ENCODE results near the gene HLA-DMA.

The HLA-DMA gene

DNA sequence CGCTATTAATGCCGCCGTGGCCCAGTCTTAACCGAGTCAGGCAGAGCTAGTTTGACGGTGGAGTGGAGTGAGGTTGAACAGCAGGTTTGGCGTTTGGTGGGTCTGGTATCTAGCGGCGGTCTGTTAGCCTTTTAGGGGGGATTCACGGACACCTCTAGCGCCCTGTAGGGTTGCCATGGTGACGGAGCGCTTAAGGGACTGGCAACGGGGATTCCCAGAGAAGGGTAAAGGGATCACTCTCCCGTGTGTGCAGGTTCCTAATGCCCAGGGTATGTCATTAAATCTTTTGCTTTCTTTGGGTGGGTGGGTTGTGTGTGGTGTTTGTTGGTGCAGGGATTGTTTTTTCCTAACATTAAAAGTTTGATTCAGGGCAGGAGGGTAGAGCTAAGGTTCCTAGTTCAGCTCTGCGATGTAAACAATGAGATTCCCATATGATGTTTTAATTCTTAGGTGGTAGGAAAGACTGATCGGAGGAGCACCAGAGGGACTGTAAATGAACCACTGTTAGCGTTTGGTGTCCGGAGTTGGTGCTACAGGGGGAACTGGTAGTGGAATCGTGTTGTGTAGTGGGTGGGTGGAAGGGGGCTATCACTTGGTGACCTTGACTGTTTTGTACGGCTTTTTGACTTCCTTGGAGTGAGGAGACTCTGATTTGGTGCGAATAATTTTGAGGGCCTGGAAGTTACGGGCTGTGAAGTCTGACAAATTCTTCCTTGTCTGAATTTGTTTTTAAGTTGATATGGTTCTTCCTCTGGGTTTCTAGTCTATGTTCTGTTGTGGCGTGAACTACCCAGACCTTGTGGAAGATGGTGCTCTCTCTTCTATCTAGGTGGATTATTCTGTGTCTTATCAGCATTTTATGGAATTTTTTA lies 20.5 kb upstream of the HLA-DMA start:
- TF ChIP-seq, protein P1, sequence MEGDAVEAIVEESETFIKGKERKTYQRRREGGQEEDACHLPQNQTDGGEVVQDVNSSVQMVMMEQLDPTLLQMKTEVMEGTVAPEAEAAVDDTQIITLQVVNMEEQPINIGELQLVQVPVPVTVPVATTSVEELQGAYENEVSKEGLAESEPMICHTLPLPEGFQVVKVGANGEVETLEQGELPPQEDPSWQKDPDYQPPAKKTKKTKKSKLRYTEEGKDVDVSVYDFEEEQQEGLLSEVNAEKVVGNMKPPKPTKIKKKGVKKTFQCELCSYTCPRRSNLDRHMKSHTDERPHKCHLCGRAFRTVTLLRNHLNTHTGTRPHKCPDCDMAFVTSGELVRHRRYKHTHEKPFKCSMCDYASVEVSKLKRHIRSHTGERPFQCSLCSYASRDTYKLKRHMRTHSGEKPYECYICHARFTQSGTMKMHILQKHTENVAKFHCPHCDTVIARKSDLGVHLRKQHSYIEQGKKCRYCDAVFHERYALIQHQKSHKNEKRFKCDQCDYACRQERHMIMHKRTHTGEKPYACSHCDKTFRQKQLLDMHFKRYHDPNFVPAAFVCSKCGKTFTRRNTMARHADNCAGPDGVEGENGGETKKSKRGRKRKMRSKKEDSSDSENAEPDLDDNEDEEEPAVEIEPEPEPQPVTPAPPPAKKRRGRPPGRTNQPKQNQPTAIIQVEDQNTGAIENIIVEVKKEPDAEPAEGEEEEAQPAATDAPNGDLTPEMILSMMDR (IDR thresholded peaks at IDR 0.05) = no peak

DNA sequence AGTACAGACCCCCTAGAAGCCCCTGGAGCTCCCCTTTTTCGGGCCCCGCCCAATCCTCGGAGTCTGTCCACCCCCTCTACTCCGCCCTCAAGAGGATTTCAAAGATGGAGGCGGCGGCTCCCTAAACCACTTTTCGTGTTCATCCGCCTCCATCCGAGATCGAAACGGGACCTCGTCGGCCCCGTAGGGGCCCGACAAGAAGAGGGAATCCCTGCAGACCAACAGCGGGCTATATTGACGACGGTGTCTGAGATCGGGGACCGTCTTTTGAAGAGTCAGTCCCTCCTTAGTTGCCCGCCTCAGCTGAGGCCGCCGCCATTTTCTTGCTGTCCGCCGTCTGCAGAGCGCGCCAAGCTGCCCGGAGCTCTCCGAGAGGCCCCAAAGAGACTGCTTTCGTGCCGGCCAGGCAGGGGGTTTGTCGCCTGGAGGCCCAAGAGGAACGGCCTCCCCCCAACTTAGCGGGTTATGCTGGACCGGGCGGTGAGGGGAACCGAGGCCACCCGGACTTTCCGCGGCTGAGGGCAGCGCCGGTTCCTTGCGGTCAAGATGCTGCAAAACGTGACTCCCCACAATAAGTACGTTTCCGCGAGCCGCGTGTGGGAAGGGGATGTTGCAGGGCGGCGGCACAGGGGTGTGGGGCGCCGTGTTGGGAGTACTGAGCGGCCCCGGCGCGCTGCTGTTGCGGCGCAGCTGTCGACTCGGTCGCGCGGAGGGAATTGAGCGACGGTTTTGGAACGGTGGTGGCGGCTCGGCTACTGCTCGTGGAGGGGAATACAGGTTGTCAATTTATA lies 19.7 kb upstream of the HLA-DMA start:
- TF ChIP-seq, protein P1 (IDR thresholded peaks at IDR 0.05) = no peak

DNA sequence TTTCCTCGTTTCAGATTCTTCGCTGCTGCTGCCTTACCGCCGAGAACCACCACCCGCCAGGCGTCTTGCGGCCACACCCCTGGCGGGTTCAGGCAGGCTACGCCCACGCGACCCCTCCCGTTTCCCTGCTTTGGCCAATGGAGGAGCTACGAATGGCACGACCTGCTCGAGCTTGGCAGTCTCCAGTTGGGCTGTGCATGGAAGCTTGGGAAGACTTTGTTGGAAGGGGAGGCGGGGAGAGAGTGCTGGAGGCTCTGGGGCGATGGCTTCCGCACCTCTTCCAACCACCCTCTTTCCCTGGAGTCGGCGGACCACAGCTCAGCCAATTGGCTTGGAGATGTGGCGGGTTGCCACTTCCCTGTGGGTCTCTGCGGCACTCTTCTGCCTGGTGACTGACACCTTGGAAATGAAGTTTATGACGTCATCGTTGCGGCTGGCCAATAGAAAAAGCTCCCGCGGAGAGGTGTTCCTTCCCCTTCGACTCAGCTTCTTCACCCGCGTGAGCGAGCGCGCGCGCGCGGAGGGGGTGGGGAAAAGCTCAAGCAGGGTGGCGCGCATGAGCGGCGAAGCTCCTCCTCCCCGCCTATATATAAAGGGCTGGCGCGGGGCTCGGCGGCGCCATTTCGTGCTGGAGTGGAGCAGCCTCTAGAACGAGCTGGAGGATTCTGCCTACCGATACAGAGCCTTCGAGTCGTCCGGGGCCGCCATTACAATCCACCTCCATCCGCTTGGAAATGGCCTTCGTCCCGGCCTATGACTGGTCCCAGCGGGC lies 18.9 kb upstream of the HLA-DMA start:
- TF ChIP-seq, protein P1 (IDR thresholded peaks at IDR 0.05) = no peak

DNA sequence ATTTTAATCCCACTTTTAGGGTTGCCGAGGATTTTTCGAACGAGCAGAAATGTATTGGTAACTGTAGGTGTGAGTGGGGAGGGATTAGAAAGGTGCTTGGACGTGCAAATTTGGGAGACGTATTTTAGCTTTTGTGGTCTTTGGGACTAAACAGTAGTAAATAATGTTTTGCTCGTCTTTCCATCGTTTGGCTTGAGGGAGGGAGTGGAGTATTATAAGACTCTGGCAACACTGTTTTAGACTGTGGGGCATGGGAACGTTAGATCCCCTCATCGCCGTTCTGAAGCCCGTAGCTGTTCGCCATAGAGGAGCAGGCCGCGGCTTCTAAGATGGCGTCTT lies 18.3 kb upstream of the HLA-DMA start:
- TF ChIP-seq, protein P1 (IDR thresholded peaks at IDR 0.05) = no peak

DNA sequence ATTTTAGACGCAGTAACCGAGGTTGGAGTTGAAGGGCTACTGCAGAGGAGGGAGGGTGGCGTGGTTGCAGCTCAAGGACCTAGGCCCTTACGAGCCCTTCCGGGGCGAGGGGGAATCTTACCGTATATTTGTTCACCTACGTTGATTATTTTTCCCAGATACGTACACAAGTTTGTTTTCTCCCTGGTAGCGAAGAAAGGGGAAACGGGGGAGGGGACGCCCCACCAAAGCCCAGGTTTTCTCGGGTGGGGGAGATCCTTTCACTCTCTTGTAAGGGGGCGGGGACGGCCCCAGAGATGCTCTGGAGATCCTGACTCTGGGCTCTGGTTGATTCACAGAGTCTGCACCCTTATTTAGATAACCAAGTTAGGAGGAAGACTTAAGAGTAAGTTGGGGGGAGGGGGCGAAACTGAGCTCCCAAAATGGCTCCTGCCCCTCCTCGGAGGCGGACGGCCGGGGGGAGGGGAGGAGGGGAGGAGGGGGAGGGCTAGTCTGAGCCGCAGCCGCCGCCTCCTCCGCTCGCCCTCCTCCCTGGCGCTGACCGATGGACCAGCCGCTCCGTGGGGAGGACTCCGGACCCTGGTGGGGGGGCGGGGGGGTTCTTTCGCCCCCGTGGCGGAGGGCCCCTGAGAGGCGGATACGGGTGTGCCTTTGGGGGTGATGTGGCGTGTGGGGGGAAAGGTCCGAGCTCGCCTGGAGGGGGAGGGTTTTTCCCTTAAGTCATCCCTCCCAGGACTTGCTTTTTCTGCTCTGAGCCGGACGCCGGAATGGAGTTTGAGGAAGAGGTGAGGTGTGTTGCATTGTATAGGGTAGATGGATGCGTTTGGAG lies 17.7 kb upstream of the HLA-DMA start:
- TF ChIP-seq, protein P1 (IDR thresholded peaks at IDR 0.05) = no peak

DNA sequence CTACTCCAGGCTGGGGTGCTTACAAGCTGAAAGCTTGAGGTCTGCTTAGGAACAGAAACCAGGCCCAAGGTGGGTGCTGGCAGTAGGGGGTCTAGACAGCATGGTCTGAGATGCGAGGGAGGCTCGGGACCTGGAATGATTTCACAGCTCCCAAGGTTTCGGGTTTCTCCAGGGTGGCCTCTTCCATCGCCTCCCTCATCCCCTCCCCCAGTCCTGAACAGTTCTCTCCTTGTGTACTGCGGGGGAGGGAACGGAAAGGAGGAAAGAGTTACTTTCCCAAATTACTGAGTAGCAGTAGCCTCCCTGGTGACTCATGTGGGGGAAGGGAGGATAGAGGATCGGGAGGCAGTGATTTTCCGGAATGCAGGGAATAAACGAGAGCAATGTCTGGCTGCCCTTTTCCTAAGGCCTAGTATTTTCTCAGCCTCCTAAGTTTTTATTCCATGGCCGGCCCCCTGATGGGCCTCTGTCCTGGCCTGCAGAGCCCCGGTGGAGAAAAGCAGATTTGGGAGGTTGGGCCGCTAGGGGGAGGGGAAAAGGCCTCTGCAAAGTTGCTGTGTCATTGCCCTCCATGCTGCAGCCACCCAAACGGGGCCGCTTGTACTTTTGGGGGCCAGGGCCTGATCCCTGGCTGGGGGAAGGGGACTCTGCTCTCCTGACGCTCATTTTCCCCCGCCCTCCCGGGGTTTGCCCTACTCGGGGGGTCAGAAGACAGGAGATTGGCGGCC lies 17.0 kb upstream of the HLA-DMA start:
- TF ChIP-seq, protein P1 (IDR thresholded peaks at IDR 0.05) = no peak

Measured in LNCAP (cell line).